Neural cell (in vitro differentiated cells): ENCODE results near the gene PYGL. TPM values are rescaled to one million over a fixed set of nuclear protein-coding genes. Genes with fewer than 3 reads are reported as not detected.

Experiments
- H2AFZ ChIP-seq: fragments of 200-600, 300-800 bp; sonication (generic), shearing (Covaris generic); 2 replicates; pipeline ENCODE4 v1.6.0; 2014; ENCODE audit warnings: low read depth, mild to moderate bottlenecking, antibody characterized with exemption, low read length, moderate library complexity
- H3F3A ChIP-seq: fragments of 200-600 bp; shearing (Covaris generic); 2 replicates; pipeline ENCODE4 v1.6.1; 2016; ENCODE audit warnings: mild to moderate bottlenecking, moderate library complexity, mixed read lengths, antibody characterized with exemption, low read length; ENCODE audit not compliant: insufficient read depth, poor library complexity, severe bottlenecking
- H3K27ac ChIP-seq: fragments of 200-600, 300-800 bp; sonication (generic), shearing (Covaris generic); 2 replicates; pipeline ENCODE4 v1.5.1; 2014; ENCODE audit warnings: mild to moderate bottlenecking, low read length, moderate library complexity
- H3K27me3 ChIP-seq: fragments of 300-800, 200-600 bp; sonication (generic), shearing (Covaris generic); 2 replicates; pipeline ENCODE4 v1.6.0; 2014; ENCODE audit warnings: mild to moderate bottlenecking, low read depth, low read length, moderate library complexity; ENCODE audit not compliant: insufficient read depth
- H3K36me3 ChIP-seq: fragments of 300-800, 200-600 bp; sonication (generic), shearing (Covaris generic); 2 replicates; pipeline ENCODE4 v1.5.1; 2014; ENCODE audit warnings: mild to moderate bottlenecking, antibody characterized with exemption, low read length, moderate library complexity; ENCODE audit not compliant: insufficient read depth
- H3K4me2 ChIP-seq: fragments of 300-800, 200-600 bp; sonication (generic), shearing (Covaris generic); 2 replicates; pipeline ENCODE4 v1.6.0; 2014; ENCODE audit warnings: mild to moderate bottlenecking, low read length
- H3K4me3 ChIP-seq: fragments of 300-800, 200-600 bp; sonication (generic), shearing (Covaris generic); 2 replicates; pipeline ENCODE4 v1.5.1; 2014; ENCODE audit warnings: mild to moderate bottlenecking, low read length, moderate library complexity
- H3K79me2 ChIP-seq: fragments of 200-600 bp; shearing (Covaris generic); replicated peaks from 2 replicates; pipeline ENCODE4 v1.6.0; 2014; ENCODE audit warnings: mild to moderate bottlenecking, low read length, moderate library complexity; ENCODE audit not compliant: insufficient read depth
- H3K9ac ChIP-seq: fragments of 300-800, 200-600 bp; sonication (generic), shearing (Covaris generic); 2 replicates; pipeline ENCODE4 v1.6.1; 2016; ENCODE audit warnings: mild to moderate bottlenecking, low read length, mixed read lengths
- H3K9me2 ChIP-seq: fragments of 200-600 bp; shearing (Covaris generic); 2 replicates; pipeline ENCODE4 v1.6.1; 2016; ENCODE audit warnings: mild to moderate bottlenecking, low read length, mixed read lengths; ENCODE audit not compliant: insufficient read depth
- H3K9me3 ChIP-seq: fragments of 200-600, 300-800 bp; sonication (generic), shearing (Covaris generic); 2 replicates; pipeline ENCODE4 v1.6.1; 2016; ENCODE audit warnings: mild to moderate bottlenecking, mixed run types, low read length, moderate library complexity, mixed read lengths
- H4K20me1 ChIP-seq: fragments of 200-600 bp; shearing (Covaris generic); 2 replicates; pipeline ENCODE4 v1.6.1; 2016; ENCODE audit warnings: mild to moderate bottlenecking, mixed run types; ENCODE audit not compliant: insufficient read depth
- EP300 ChIP-seq: fragments of 450-650 bp; conservative IDR thresholded peaks from 2 replicates; pipeline ENCODE4 v1.6.1; 2014; ENCODE audit warnings: antibody characterized with exemption, mild to moderate bottlenecking, moderate library complexity; ENCODE audit not compliant: poor library complexity, severe bottlenecking
- EZH2 ChIP-seq: fragments of 200-600, 300-800 bp; shearing (Covaris generic), sonication (generic); IDR thresholded peaks from 2 replicates; pipeline ENCODE4 v1.6.1; 2014; ENCODE audit warnings: antibody characterized with exemption, low read length, borderline replicate concordance, mild to moderate bottlenecking; ENCODE audit not compliant: insufficient read depth, poor library complexity, severe bottlenecking
- MXI1 ChIP-seq: fragments of 450-650 bp; conservative IDR thresholded peaks from 2 replicates; pipeline ENCODE4 v1.6.1; 2014; ENCODE audit warnings: antibody characterized with exemption, mild to moderate bottlenecking; ENCODE audit not compliant: poor library complexity, severe bottlenecking
- POLR2AphosphoS5 ChIP-seq: IDR thresholded peaks from 2 replicates; pipeline ENCODE4 v1.6.1; 2012
- RAD21 ChIP-seq: fragments of 450-650 bp; conservative IDR thresholded peaks from 2 replicates; pipeline ENCODE4 v1.6.1; 2014; ENCODE audit warnings: antibody characterized with exemption, mild to moderate bottlenecking, moderate library complexity
- SMC3 ChIP-seq: fragments of 450-650 bp; conservative IDR thresholded peaks from 2 replicates; pipeline ENCODE4 v1.6.1; 2014; ENCODE audit warnings: antibody characterized with exemption, mild to moderate bottlenecking, moderate library complexity; ENCODE audit not compliant: poor library complexity
- TAF1 ChIP-seq: IDR thresholded peaks from 2 replicates; pipeline ENCODE4 v1.6.1; 2012; ENCODE audit warnings: low read depth
- polyA plus RNA-seq: library from polyadenylated mRNA; depleted of rRNA; stranded (reverse); fragments of >200 nt; gene quantifications from 2 replicates; pipeline ENCODE4 v1.2.3, GENCODE V29; 2014
- TF ChIP-seq, protein P1 (sequence below): IDR thresholded peaks from 2 replicates; pipeline ENCODE4 v1.6.1; 2012; ENCODE audit warnings: borderline replicate concordance
- TF ChIP-seq, protein P2 (sequence below): fragments of 450-650 bp; IDR thresholded peaks from 2 replicates; pipeline ENCODE4 v1.5.1; 2014; ENCODE audit warnings: antibody characterized with exemption, mild to moderate bottlenecking, moderate library complexity; ENCODE audit not compliant: poor library complexity, severe bottlenecking

Gene PYGL
- polyA plus RNA-seq, 1 donor from 2014 or later = not detected

DNA sequence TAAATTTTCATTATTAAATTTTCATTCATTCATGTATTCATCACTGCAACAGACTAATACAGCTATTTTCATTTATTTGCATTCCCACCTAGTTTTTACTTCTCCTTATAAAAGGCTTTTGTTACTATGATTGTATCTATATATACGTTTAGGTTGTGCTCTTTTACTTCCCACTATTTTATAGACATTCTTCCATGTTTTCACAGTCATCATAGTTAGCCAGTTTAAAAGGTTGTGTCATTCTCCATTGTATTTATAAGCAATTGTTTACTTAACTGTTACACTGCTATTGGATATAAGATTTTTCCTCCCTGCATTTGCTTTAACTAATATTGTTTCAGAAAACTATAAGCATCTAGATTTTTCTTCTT, 60.5 kb downstream of the PYGL start:
- no peak overlapping the region for H3K27ac ChIP-seq
- TF ChIP-seq, protein P1, sequence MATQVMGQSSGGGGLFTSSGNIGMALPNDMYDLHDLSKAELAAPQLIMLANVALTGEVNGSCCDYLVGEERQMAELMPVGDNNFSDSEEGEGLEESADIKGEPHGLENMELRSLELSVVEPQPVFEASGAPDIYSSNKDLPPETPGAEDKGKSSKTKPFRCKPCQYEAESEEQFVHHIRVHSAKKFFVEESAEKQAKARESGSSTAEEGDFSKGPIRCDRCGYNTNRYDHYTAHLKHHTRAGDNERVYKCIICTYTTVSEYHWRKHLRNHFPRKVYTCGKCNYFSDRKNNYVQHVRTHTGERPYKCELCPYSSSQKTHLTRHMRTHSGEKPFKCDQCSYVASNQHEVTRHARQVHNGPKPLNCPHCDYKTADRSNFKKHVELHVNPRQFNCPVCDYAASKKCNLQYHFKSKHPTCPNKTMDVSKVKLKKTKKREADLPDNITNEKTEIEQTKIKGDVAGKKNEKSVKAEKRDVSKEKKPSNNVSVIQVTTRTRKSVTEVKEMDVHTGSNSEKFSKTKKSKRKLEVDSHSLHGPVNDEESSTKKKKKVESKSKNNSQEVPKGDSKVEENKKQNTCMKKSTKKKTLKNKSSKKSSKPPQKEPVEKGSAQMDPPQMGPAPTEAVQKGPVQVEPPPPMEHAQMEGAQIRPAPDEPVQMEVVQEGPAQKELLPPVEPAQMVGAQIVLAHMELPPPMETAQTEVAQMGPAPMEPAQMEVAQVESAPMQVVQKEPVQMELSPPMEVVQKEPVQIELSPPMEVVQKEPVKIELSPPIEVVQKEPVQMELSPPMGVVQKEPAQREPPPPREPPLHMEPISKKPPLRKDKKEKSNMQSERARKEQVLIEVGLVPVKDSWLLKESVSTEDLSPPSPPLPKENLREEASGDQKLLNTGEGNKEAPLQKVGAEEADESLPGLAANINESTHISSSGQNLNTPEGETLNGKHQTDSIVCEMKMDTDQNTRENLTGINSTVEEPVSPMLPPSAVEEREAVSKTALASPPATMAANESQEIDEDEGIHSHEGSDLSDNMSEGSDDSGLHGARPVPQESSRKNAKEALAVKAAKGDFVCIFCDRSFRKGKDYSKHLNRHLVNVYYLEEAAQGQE = no peak
- TF ChIP-seq TAF1 (no peak), RAD21 (no peak), EZH2 (no peak), POLR2AphosphoS5 (no peak), EP300 (no peak), MXI1 (no peak), SMC3 (no peak)
- TF ChIP-seq, protein P2, sequence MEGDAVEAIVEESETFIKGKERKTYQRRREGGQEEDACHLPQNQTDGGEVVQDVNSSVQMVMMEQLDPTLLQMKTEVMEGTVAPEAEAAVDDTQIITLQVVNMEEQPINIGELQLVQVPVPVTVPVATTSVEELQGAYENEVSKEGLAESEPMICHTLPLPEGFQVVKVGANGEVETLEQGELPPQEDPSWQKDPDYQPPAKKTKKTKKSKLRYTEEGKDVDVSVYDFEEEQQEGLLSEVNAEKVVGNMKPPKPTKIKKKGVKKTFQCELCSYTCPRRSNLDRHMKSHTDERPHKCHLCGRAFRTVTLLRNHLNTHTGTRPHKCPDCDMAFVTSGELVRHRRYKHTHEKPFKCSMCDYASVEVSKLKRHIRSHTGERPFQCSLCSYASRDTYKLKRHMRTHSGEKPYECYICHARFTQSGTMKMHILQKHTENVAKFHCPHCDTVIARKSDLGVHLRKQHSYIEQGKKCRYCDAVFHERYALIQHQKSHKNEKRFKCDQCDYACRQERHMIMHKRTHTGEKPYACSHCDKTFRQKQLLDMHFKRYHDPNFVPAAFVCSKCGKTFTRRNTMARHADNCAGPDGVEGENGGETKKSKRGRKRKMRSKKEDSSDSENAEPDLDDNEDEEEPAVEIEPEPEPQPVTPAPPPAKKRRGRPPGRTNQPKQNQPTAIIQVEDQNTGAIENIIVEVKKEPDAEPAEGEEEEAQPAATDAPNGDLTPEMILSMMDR = no peak
- H3K9me2 ChIP-seq = no peaks in the 10 kb centered on the region
- no peaks in the 10 kb centered on the region for H3K36me3 ChIP-seq
- H2AFZ ChIP-seq = no peak overlapping the region
- no peaks in the 10 kb centered on the region for H3K27me3 ChIP-seq
- H3K9ac ChIP-seq = no peak overlapping the region
- H3F3A ChIP-seq = no peaks in the 10 kb centered on the region
- H3K79me2 ChIP-seq = no peaks in the 10 kb centered on the region
- H3K4me2 ChIP-seq = no peak overlapping the region
- no peaks in the 10 kb centered on the region for H3K9me3 ChIP-seq
- H3K4me3 ChIP-seq = no peak overlapping the region
- H4K20me1 ChIP-seq = no peaks in the 10 kb centered on the region

DNA sequence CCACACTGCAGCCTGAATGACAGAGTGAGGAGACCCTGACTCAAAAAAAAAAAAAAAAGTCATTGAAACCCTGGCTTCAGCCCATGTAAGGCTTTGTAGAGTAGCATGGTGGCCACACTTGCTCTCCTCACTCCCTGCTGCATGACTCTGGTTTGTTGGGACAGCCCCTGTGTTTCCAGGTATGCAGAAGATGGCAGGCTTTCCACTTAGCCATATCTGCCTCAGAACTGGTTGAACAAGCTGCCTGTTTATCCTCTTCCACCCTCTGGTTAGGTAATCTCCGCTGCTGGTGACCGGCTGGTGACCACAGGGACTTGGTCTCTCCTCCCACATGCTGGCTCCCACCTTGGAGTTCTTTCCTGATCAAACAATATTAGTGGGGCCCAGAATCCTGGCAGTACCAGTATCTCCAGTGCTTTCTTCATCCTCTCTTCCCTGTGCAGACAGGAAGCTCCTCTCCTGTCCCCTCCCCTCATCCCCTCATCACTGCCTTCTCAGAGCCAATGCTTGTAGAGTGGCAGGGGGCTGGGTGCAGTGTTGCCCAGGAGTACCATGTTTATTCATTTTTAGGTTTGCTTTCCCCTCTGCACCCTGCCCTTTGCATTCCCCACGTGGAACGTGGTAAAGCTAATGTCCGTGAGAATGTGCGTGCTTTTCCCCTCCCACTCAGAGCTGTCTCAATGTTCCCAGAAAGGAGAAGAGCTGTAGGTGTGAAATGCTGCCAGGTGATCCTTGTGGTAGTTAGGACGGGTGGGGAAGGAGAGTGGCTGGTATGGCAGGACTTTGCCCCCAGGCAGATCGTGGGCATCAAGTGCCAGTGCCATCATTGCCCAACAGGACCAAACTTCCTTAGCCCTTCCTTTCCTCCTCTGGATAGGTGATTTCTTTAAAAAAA, 61.1 kb downstream of the PYGL start:
- TF ChIP-seq, protein P2 = no peak
- no peak for TF ChIP-seq MXI1
- TF ChIP-seq TAF1 = no peak
- no peak for TF ChIP-seq EP300
- TF ChIP-seq EZH2 = no peak
- TF ChIP-seq SMC3 = no peak
- TF ChIP-seq POLR2AphosphoS5 = no peak
- no peak for TF ChIP-seq RAD21
- TF ChIP-seq, protein P1 = no peak
- no peaks in the 10 kb centered on the region for H3K27me3 ChIP-seq
- H3K9ac ChIP-seq = no peak overlapping the region

More for the DNA sequence above, 61.1 kb downstream of the PYGL start:
- no peaks in the 10 kb centered on the region for H3K9me3 ChIP-seq
- H3F3A ChIP-seq = no peaks in the 10 kb centered on the region
- no peak overlapping the region for H3K4me3 ChIP-seq
- no peaks in the 10 kb centered on the region for H3K9me2 ChIP-seq
- no peak overlapping the region for H3K4me2 ChIP-seq
- no peak overlapping the region for H3K27ac ChIP-seq
- no peaks in the 10 kb centered on the region for H4K20me1 ChIP-seq
- H2AFZ ChIP-seq = no peak overlapping the region
- no peaks in the 10 kb centered on the region for H3K36me3 ChIP-seq
- no peaks in the 10 kb centered on the region for H3K79me2 ChIP-seq
